Mesenchymal stem cell (in vitro differentiated cells and primary cell): ENCODE measurements around the gene UBL7.

Experiments
- DNase-seq: peaks from one replicate; pipeline ENCODE4 v3.0.0-alpha.2; 2013
- H2AFZ ChIP-seq: one replicate; pipeline ENCODE4 v1.6.1; 2013; ENCODE audit warnings: low read depth, mild to moderate bottlenecking, control low read depth, inconsistent platforms, low read length, moderate library complexity
- H2AK5ac ChIP-seq: 2 replicates; pipeline ENCODE4 v1.6.1; 2013; ENCODE audit warnings: low read length, moderate library complexity, mild to moderate bottlenecking, inconsistent platforms; ENCODE audit not compliant: severe bottlenecking
- H2BK120ac ChIP-seq: one replicate; pipeline ENCODE4 v1.6.1; 2013; ENCODE audit warnings: low read depth, mild to moderate bottlenecking, inconsistent platforms, low read length, moderate library complexity
- H2BK12ac ChIP-seq, 2 experiments: one replicate each; pipeline ENCODE4 v1.6.1; 2013; ENCODE audit warnings: inconsistent platforms in 2 of 2, low read length in 2 of 2, mild to moderate bottlenecking in 2 of 2, moderate library complexity in 2 of 2, control low read depth in 1 of 2
- H2BK15ac ChIP-seq: one replicate; pipeline ENCODE4 v1.6.1; 2013; ENCODE audit warnings: mild to moderate bottlenecking, low read depth, inconsistent platforms; ENCODE audit not compliant: poor library complexity, severe bottlenecking
- H2BK5ac ChIP-seq: 2 replicates; pipeline ENCODE4 v1.6.1; 2013; ENCODE audit warnings: low read depth, mild to moderate bottlenecking, low read length, control low read depth, inconsistent platforms; ENCODE audit not compliant: poor library complexity, severe bottlenecking
- H3K14ac ChIP-seq, 2 experiments: one replicate each; pipeline ENCODE4 v1.6.1; 2013; ENCODE audit warnings: inconsistent platforms in 2 of 2, low read length in 2 of 2, control low read depth in 1 of 2, mild to moderate bottlenecking in 1 of 2, moderate library complexity in 1 of 2
- H3K18ac ChIP-seq, 2 experiments: one replicate each; pipeline ENCODE4 v1.6.1; 2013; ENCODE audit warnings: inconsistent platforms in 2 of 2, low read length in 2 of 2, control low read depth in 1 of 2, low read depth in 1 of 2, mild to moderate bottlenecking in 1 of 2
- H3K23ac ChIP-seq, 2 experiments: one replicate each; pipeline ENCODE4 v1.6.1; 2013; ENCODE audit warnings: inconsistent platforms in 2 of 2, low read length in 2 of 2, mild to moderate bottlenecking in 2 of 2, moderate library complexity in 2 of 2, control low read depth in 1 of 2
- H3K27ac ChIP-seq: 2 replicates; pipeline ENCODE4 v1.5.1; 2013; ENCODE audit warnings: mild to moderate bottlenecking, moderate library complexity, low read length, control low read depth, inconsistent platforms; ENCODE audit not compliant: poor library complexity, severe bottlenecking
- H3K27me3 ChIP-seq, 2 experiments: 2 replicates each; pipeline versions ENCODE4 v1.6.1 to v1.7.0; 2013; ENCODE audit warnings: low read length in 2 of 2, mild to moderate bottlenecking in 2 of 2, moderate library complexity in 2 of 2, control low read depth in 1 of 2, inconsistent platforms in 1 of 2; ENCODE audit not compliant: control insufficient read depth in 1 of 2, insufficient read depth in 1 of 2
- H3K36me3 ChIP-seq, 2 experiments: 2 replicates each; pipeline versions ENCODE4 v1.6.1 to v1.7.0; 2013; ENCODE audit warnings: low read length in 2 of 2, control low read depth in 1 of 2, inconsistent platforms in 1 of 2, low read depth in 1 of 2, mild to moderate bottlenecking in 1 of 2; ENCODE audit not compliant: insufficient read depth in 2 of 2, control insufficient read depth in 1 of 2
- H3K4ac ChIP-seq, 2 experiments: one replicate each; pipeline ENCODE4 v1.6.1; 2013; ENCODE audit warnings: inconsistent platforms in 2 of 2, low read length in 2 of 2, mild to moderate bottlenecking in 2 of 2, moderate library complexity in 2 of 2, control low read depth in 1 of 2, low read depth in 1 of 2
- H3K4me1 ChIP-seq: 2 replicates; pipeline ENCODE4 v1.6.1; 2013; ENCODE audit warnings: low read depth, low read length, control low read depth; ENCODE audit not compliant: control insufficient read depth, insufficient read depth
- H3K4me2 ChIP-seq: 2 replicates; pipeline ENCODE4 v1.6.1; 2013; ENCODE audit warnings: low read length, mild to moderate bottlenecking, inconsistent platforms; ENCODE audit not compliant: poor library complexity, severe bottlenecking
- H3K4me3 ChIP-seq, 2 experiments: 2 replicates each; pipeline versions ENCODE4 v1.5.1 to v1.7.0; 2013; ENCODE audit warnings: low read length in 2 of 2, mild to moderate bottlenecking in 2 of 2, control low read depth in 1 of 2, low read depth in 1 of 2; ENCODE audit not compliant: insufficient read depth in 1 of 2
- H3K79me1 ChIP-seq: replicated peaks from 2 replicates; pipeline ENCODE4 v1.6.1; 2013; ENCODE audit warnings: mild to moderate bottlenecking, control low read depth, low read length, inconsistent platforms; ENCODE audit not compliant: poor library complexity, severe bottlenecking
- H3K9ac ChIP-seq: 2 replicates; pipeline ENCODE4 v1.7.0; 2013; ENCODE audit warnings: mild to moderate bottlenecking, low read length, moderate library complexity
- H3K9me3 ChIP-seq: 2 replicates; pipeline ENCODE4 v1.7.0; 2013; ENCODE audit warnings: mild to moderate bottlenecking, low read length; ENCODE audit not compliant: control insufficient read depth
- H4K8ac ChIP-seq: one replicate; pipeline ENCODE4 v1.6.1; 2013; ENCODE audit warnings: inconsistent platforms, mild to moderate bottlenecking, low read length, moderate library complexity
- H4K91ac ChIP-seq: one replicate; pipeline ENCODE4 v1.6.1; 2013; ENCODE audit warnings: mild to moderate bottlenecking, low read length, inconsistent platforms
- WGBS: methylation state at CpG from one replicate; pipeline ENCODE4 v1.1.7; 2013; ENCODE audit warnings: mixed read lengths; 5-methylcytosine and 5-hydroxymethylcytosine counted together

UBL7 gene

GRCh38 chr15:74428442-74428787 lies 32.5 kb downstream of the UBL7 start:
- H3K4me3 ChIP-seq, result no peak overlapping the region
- DNase-seq, result no peak
- H3K9me3 ChIP-seq, result no peaks in the 10 kb centered on the region
- peak overlapping the region; percentile 51 for H3K9ac ChIP-seq
- H3K4ac ChIP-seq, result no peak overlapping the region
- H3K4me1 ChIP-seq, result peaks cover 72% of the 10 kb centered on the region
- no peak overlapping the region for H2AFZ ChIP-seq
- no peaks in the 10 kb centered on the region for H3K27me3 ChIP-seq
- WGBS, result 95% methylated on average over 5 of the region's 5 CpGs
- no peak overlapping the region for H3K4me2 ChIP-seq
- H4K8ac ChIP-seq, result no peak overlapping the region
- peak overlapping the region in 1 of 2 experiments; percentile 47 for H3K14ac ChIP-seq
- no peak overlapping the region for H3K18ac ChIP-seq
- no peak overlapping the region for H4K91ac ChIP-seq
- H2BK120ac ChIP-seq, result no peak overlapping the region
- H2BK12ac ChIP-seq, result no peak overlapping the region
- no peaks in the 10 kb centered on the region for H3K79me1 ChIP-seq
- H3K36me3 ChIP-seq, result peaks cover 8 to 9% of the 10 kb centered on the region in 2 experiments
- H3K27ac ChIP-seq, result peak overlapping the region; percentile 32
- H2BK15ac ChIP-seq, result no peak overlapping the region
- H3K23ac ChIP-seq, result no peak overlapping the region
- no peak overlapping the region for H2BK5ac ChIP-seq
- H2AK5ac ChIP-seq, result peak overlapping the region; percentile 86

GRCh38 chr15:74427607-74428441 lies 33.1 kb downstream of the UBL7 start:
- 89% methylated on average over 9 of the region's 9 CpGs for WGBS
- Histone ChIP-seq H3K79me1 (no peaks in the 10 kb centered on the region), H3K27me3 (no peaks in the 10 kb centered on the region), H3K4me2 (no peak overlapping the region), H2BK120ac (no peak overlapping the region), H2BK5ac (no peak overlapping the region), H3K4me3 (no peak overlapping the region), H3K14ac (no peak overlapping the region), H3K4me1 (peaks cover 78% of the 10 kb centered on the region), H2AK5ac (peak overlapping the region; percentile 22), H3K9me3 (no peaks in the 10 kb centered on the region), H4K91ac (no peak overlapping the region), H3K23ac (no peak overlapping the region), H3K36me3 (peaks cover 8 to 9% of the 10 kb centered on the region in 2 experiments), H3K4ac (no peak overlapping the region), H3K18ac (no peak overlapping the region), H2BK15ac (no peak overlapping the region), H3K9ac (peak overlapping the region; percentile 51), H2AFZ (no peak overlapping the region), H4K8ac (no peak overlapping the region), H3K27ac (no peak overlapping the region), H2BK12ac (no peak overlapping the region)
- DNase-seq, result no peak

- no peak overlapping the region for H3K27ac ChIP-seq
- H2BK12ac ChIP-seq, result no peak overlapping the region
- no peaks in the 10 kb centered on the region for H3K79me1 ChIP-seq
- H3K36me3 ChIP-seq, result peaks cover 8 to 9% of the 10 kb centered on the region in 2 experiments
- peak overlapping the region; percentile 55 for H2AK5ac ChIP-seq
- peaks cover 82% of the 10 kb centered on the region for H3K4me1 ChIP-seq
- H3K9me3 ChIP-seq, result no peaks in the 10 kb centered on the region
- H3K9ac ChIP-seq, result no peak overlapping the region
- no peak overlapping the region for H2BK15ac ChIP-seq
- H3K4ac ChIP-seq, result no peak overlapping the region
- no peak overlapping the region for H2AFZ ChIP-seq
- H3K14ac ChIP-seq, result no peak overlapping the region
- H2BK5ac ChIP-seq, result no peak overlapping the region
- DNase-seq, result no peak
- H4K91ac ChIP-seq, result no peak overlapping the region
- H3K23ac ChIP-seq, result no peak overlapping the region
- H3K18ac ChIP-seq, result no peak overlapping the region
- H4K8ac ChIP-seq, result no peak overlapping the region
- 96% methylated on average over 10 of the region's 10 CpGs for WGBS
- H3K4me3 ChIP-seq, result no peak overlapping the region
- no peak overlapping the region for H3K4me2 ChIP-seq
- no peaks in the 10 kb centered on the region for H3K27me3 ChIP-seq
- no peak overlapping the region for H2BK120ac ChIP-seq
Measured at GRCh38 chr15:74426404-74427281, 34.3 kb downstream of the UBL7 start.

- H3K14ac ChIP-seq, result peak overlapping the region in 1 of 2 experiments; percentile 48
- no peak for DNase-seq
- no peak overlapping the region for H3K4ac ChIP-seq
- H2BK120ac ChIP-seq, result no peak overlapping the region
- no peak overlapping the region for H3K4me3 ChIP-seq
- no peak overlapping the region for H2BK5ac ChIP-seq
- peak overlapping the region; percentile 33 for H3K27ac ChIP-seq
- no peak overlapping the region for H3K9ac ChIP-seq
- no peaks in the 10 kb centered on the region for H3K27me3 ChIP-seq
- no peak overlapping the region for H3K23ac ChIP-seq
- H2AK5ac ChIP-seq, result peak overlapping the region; percentile 45
- H2AFZ ChIP-seq, result no peak overlapping the region
- H3K18ac ChIP-seq, result no peak overlapping the region
- H3K36me3 ChIP-seq, result peaks cover 8 to 12% of the 10 kb centered on the region in 2 experiments
- peaks cover 83% of the 10 kb centered on the region for H3K4me1 ChIP-seq
- H2BK12ac ChIP-seq, result no peak overlapping the region
- H4K91ac ChIP-seq, result no peak overlapping the region
- H3K4me2 ChIP-seq, result no peak overlapping the region
- no peak overlapping the region for H4K8ac ChIP-seq
- no peaks in the 10 kb centered on the region for H3K79me1 ChIP-seq
- no peak overlapping the region for H2BK15ac ChIP-seq
- 91% methylated on average over 7 of the region's 7 CpGs for WGBS
- no peaks in the 10 kb centered on the region for H3K9me3 ChIP-seq
Measured at GRCh38 chr15:74425630-74426029, 35.3 kb downstream of the UBL7 start.
